ENCODE results near the gene SDK1. TPM values are rescaled to one million over a fixed set of nuclear protein-coding genes. Genes with fewer than 3 reads are reported as not detected.

The SDK1 gene
- polyA plus RNA-seq, 2 of the 4 experiments (the other 2 are of a cell fraction), result 0.12 to 0.28 TPM

DNA sequence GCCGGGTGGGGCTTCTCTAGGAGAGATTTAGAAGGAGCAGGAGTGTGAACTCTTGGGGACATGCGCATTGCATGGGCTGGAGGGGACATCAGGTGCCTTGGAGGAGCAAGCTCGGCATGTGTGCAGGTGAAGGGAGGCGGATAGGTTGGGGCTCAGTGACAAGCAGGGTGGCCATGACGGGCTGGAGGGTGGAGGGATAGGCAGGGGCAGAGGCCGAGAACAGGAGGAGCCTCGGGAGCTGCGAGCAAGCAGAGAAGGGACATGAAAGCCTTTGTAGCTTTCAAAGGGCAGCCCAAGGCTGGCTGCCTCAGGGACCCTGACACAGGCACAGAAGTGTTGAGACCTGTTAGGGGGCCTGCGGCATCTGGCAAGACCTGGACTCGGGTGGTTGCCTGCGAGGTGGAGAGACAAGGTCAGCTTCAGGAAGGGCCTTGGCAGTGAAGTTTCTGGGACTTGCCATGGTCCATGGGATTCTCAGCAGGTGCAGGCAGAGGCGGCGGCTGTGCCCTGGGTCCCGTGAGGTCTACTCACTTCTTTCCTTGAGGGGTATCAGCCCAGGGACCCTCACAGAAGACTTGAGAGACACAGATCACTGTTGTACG lies 664.8 kb downstream of the SDK1 start:
- POLR2A ChIA-PET, result no interaction called here

DNA sequence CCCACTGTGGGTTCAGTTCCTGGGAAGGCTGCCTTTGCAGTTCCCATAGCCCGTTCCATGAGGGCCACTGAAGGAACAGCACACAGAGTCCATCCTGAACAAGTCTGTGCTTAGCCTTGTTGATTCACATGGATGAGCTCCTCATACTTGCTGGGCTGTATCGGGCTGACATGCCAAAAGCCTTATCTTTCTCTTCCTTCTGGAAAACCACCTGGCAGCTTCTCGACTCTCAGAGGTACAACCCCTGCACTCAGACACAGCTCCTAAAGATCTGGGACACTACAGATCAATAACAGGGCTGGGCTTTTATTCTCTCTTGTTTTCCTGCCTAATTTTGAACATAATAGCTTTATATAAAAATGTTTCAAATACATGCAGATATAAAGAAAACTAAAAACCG lies 667.2 kb downstream of the SDK1 start:
- Histone ChIP-seq H3K4me2 (no peak overlapping the region), H3K4me1 (no peaks in the 10 kb centered on the region), H3K9me3 (no peaks in the 10 kb centered on the region), H3K27ac (no peak overlapping the region), H3K4me3 (no peak overlapping the region)
- ChIA-PET CTCF (no interaction called here), POLR2A (no interaction called here)
- TF ChIP-seq TP53 (CRISPR knock-in tag; IDR thresholded peaks at IDR 0.05) (no peak), MYC (IDR thresholded peaks at IDR 0.05; ENCODE audit: borderline replicate concordance, low read length) (no peak)
- DNase-seq (ENCODE audit: low read depth in 1 of 2, low spot score in 1 of 2) (no peak), ATAC-seq (no peak), FAIRE-seq (no peak)
- 20% methylated on average over 4 of the region's 4 CpGs for WGBS (ENCODE audit: missing lambda C conversion rate)

More for the DNA sequence above, 664.8 kb downstream of the SDK1 start:
- no peak for FAIRE-seq
- Histone ChIP-seq H3K4me1 (no peaks in the 10 kb centered on the region), H3K4me3 (no peak overlapping the region), H3K9me3 (no peaks in the 10 kb centered on the region), H3K27ac (no peak overlapping the region), H3K4me2 (no peak overlapping the region)
- no peak for ATAC-seq
- CTCF ChIA-PET, result interaction anchor here (0.6 to 1.8 kb wide), 3 partner anchors 13 to 171 kb away, joined by 3 to 5 read pairs (median 3); no protein-coding TSS in a partner anchor
- no peak for DNase-seq (ENCODE audit: low read depth in 1 of 2, low spot score in 1 of 2)
- 31% methylated on average over 12 of the region's 15 CpGs for WGBS (ENCODE audit: missing lambda C conversion rate)
- TF ChIP-seq MAFK (IDR thresholded peaks at IDR 0.05; ENCODE audit: partially characterized antibody) (no peak), CEBPB (IDR thresholded peaks at IDR 0.05) (no peak), ZNF302 (CRISPR knock-in tag; IDR thresholded peaks at IDR 0.05) (no peak), ZSCAN20 (CRISPR knock-in tag; IDR thresholded peaks at IDR 0.05) (no peak), ESRRA (IDR thresholded peaks at IDR 0.05; ENCODE audit: borderline replicate concordance, low read length) (no peak), EHMT2 (IDR thresholded peaks at IDR 0.05; ENCODE audit: low read depth) (no peak), CBX2 (IDR thresholded peaks at IDR 0.05; ENCODE audit: borderline replicate concordance, low read depth) (no peak), POLR2A (IDR thresholded peaks at IDR 0.05; ENCODE audit: low read length) (no peak)
- TF ChIP-seq, protein P1, sequence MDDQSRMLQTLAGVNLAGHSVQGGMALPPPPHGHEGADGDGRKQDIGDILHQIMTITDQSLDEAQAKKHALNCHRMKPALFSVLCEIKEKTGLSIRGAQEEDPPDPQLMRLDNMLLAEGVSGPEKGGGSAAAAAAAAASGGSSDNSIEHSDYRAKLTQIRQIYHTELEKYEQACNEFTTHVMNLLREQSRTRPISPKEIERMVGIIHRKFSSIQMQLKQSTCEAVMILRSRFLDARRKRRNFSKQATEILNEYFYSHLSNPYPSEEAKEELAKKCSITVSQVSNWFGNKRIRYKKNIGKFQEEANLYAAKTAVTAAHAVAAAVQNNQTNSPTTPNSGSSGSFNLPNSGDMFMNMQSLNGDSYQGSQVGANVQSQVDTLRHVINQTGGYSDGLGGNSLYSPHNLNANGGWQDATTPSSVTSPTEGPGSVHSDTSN (IDR thresholded peaks at IDR 0.05), result no peak
- TF ChIP-seq, protein P2, sequence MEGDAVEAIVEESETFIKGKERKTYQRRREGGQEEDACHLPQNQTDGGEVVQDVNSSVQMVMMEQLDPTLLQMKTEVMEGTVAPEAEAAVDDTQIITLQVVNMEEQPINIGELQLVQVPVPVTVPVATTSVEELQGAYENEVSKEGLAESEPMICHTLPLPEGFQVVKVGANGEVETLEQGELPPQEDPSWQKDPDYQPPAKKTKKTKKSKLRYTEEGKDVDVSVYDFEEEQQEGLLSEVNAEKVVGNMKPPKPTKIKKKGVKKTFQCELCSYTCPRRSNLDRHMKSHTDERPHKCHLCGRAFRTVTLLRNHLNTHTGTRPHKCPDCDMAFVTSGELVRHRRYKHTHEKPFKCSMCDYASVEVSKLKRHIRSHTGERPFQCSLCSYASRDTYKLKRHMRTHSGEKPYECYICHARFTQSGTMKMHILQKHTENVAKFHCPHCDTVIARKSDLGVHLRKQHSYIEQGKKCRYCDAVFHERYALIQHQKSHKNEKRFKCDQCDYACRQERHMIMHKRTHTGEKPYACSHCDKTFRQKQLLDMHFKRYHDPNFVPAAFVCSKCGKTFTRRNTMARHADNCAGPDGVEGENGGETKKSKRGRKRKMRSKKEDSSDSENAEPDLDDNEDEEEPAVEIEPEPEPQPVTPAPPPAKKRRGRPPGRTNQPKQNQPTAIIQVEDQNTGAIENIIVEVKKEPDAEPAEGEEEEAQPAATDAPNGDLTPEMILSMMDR (IDR thresholded peaks at IDR 0.05), result no peak
- TF ChIP-seq, protein P3, sequence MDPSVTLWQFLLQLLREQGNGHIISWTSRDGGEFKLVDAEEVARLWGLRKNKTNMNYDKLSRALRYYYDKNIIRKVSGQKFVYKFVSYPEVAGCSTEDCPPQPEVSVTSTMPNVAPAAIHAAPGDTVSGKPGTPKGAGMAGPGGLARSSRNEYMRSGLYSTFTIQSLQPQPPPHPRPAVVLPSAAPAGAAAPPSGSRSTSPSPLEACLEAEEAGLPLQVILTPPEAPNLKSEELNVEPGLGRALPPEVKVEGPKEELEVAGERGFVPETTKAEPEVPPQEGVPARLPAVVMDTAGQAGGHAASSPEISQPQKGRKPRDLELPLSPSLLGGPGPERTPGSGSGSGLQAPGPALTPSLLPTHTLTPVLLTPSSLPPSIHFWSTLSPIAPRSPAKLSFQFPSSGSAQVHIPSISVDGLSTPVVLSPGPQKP (IDR thresholded peaks at IDR 0.05; ENCODE audit: low read depth, low read length), result no peak
- TF ChIP-seq, protein P4, sequence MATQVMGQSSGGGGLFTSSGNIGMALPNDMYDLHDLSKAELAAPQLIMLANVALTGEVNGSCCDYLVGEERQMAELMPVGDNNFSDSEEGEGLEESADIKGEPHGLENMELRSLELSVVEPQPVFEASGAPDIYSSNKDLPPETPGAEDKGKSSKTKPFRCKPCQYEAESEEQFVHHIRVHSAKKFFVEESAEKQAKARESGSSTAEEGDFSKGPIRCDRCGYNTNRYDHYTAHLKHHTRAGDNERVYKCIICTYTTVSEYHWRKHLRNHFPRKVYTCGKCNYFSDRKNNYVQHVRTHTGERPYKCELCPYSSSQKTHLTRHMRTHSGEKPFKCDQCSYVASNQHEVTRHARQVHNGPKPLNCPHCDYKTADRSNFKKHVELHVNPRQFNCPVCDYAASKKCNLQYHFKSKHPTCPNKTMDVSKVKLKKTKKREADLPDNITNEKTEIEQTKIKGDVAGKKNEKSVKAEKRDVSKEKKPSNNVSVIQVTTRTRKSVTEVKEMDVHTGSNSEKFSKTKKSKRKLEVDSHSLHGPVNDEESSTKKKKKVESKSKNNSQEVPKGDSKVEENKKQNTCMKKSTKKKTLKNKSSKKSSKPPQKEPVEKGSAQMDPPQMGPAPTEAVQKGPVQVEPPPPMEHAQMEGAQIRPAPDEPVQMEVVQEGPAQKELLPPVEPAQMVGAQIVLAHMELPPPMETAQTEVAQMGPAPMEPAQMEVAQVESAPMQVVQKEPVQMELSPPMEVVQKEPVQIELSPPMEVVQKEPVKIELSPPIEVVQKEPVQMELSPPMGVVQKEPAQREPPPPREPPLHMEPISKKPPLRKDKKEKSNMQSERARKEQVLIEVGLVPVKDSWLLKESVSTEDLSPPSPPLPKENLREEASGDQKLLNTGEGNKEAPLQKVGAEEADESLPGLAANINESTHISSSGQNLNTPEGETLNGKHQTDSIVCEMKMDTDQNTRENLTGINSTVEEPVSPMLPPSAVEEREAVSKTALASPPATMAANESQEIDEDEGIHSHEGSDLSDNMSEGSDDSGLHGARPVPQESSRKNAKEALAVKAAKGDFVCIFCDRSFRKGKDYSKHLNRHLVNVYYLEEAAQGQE (IDR thresholded peaks at IDR 0.05), result no peak

DNA sequence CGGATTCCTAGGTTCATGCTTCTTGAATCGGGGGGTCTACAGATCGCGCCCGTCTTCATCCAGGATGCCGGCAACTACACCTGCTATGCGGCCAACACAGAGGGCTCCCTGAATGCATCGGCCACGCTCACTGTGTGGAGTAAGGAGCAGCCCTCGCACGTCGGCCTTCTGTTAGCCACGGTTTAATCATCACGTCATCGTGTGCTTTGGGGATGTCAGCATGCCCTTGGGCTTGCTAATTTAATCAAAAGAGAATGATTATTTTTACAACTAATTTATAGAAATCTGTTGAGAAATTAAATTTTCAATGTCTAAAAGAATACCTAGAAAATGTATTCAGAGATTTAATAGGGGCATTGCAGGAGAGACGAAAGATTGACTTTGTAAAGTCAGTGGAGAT lies 668.2 kb downstream of the SDK1 start:
- no peak overlapping the region for H3K27ac ChIP-seq
- TF ChIP-seq HOXB13 (CRISPR knock-in tag; IDR thresholded peaks at IDR 0.05; ENCODE audit: low read depth) (no peak), NPAS2 (CRISPR knock-in tag; IDR thresholded peaks at IDR 0.05; ENCODE audit: borderline replicate concordance) (no peak)
- ChIA-PET CTCF (interaction anchor here (0.9 kb wide), 2 partner anchors 8 to 15 kb away, joined by 3 read pairs; no protein-coding TSS in a partner anchor), POLR2A (no interaction called here)
- no peak for ATAC-seq
- H3K4me3 ChIP-seq, result no peak overlapping the region
- 71% methylated on average over 16 of the region's 16 CpGs for WGBS (ENCODE audit: missing lambda C conversion rate)
- no peaks in the 10 kb centered on the region for H3K4me1 ChIP-seq
- H3K9me3 ChIP-seq, result no peaks in the 10 kb centered on the region
- no peak overlapping the region for H3K4me2 ChIP-seq
- no peak for FAIRE-seq
- DNase-seq (ENCODE audit: low read depth in 1 of 2, low spot score in 1 of 2), result no peak

Measured in A549 (cell line).